Stimulated activated CD8-positive, alpha-beta memory T cell treated with anti-CD3 and anti-CD28 coated beads, Interleukin-15, amount 100 ng/mL, for 4 hours (primary cell): ENCODE data around the gene ZNF771.

ENCODE experiments used
- DNase-seq, 2 donors: peaks; one replicate each; pipeline ENCODE4 v3.0.0-alpha.2; 2020; ENCODE audit warnings: low read depth in 2 of 2

ZNF771 gene

GRCh38 chr16:30407102-30407803 is at the start of gene ZNF771:
Gene ZNF771 (plus strand): TSS chr16:30407606. CDS start chr16:30408054, 448 bp downstream.
- peak; percentile 74 to 83 for DNase-seq

GRCh38 chr16:30357715-30358576 is 49.5 kb upstream of the ZNF771 start:
- no peak for DNase-seq

- no peak for DNase-seq
Observed at GRCh38 chr16:30358577-30358936, 48.8 kb upstream of the ZNF771 start.

GRCh38 chr16:30358990-30359870 is 48.2 kb upstream of the ZNF771 start:
- DNase-seq = no peak

GRCh38 chr16:30359871-30360170 is 47.6 kb upstream of the ZNF771 start:
- no peak for DNase-seq

- DNase-seq = no peak
Observed at GRCh38 chr16:30361180-30361579, 46.2 kb upstream of the ZNF771 start.

GRCh38 chr16:30365200-30365599 is 42.2 kb upstream of the ZNF771 start:
- DNase-seq = no peak

- DNase-seq = no peak
Observed at GRCh38 chr16:30366511-30366910, 40.9 kb upstream of the ZNF771 start.

- no peak for DNase-seq
Observed at GRCh38 chr16:30367349-30368009, 39.9 kb upstream of the ZNF771 start.

GRCh38 chr16:30368122-30368791 is 39.1 kb upstream of the ZNF771 start:
- DNase-seq = no peak

- DNase-seq = no peak
Observed at GRCh38 chr16:30368792-30369090, 38.7 kb upstream of the ZNF771 start.

GRCh38 chr16:30369091-30369937 is 38.1 kb upstream of the ZNF771 start:
- no peak for DNase-seq

GRCh38 chr16:30369938-30370455 is 37.4 kb upstream of the ZNF771 start:
- DNase-seq = no peak

GRCh38 chr16:30370456-30371247 is 36.8 kb upstream of the ZNF771 start, which contains the start of gene TBC1D10B:
Gene TBC1D10B (minus strand): TSS chr16:30370494. CDS start chr16:30370183, 311 bp downstream.
- DNase-seq = peak; percentile 96 to 99

GRCh38 chr16:30371248-30371816 is 36.1 kb upstream of the ZNF771 start:
- no peak for DNase-seq

GRCh38 chr16:30372038-30372712 is 35.2 kb upstream of the ZNF771 start:
- DNase-seq = no peak

- DNase-seq = no peak
Observed at GRCh38 chr16:30372725-30373124, 34.7 kb upstream of the ZNF771 start.

- DNase-seq = no peak
Observed at GRCh38 chr16:30374538-30374937, 32.9 kb upstream of the ZNF771 start, which contains the start of gene MYL11. Gene MYL11 (plus strand): TSS chr16:30374802. CDS start chr16:30374858, 56 bp downstream.
